ENCODE data around the gene ATRIP.

The ATRIP gene

DNA sequence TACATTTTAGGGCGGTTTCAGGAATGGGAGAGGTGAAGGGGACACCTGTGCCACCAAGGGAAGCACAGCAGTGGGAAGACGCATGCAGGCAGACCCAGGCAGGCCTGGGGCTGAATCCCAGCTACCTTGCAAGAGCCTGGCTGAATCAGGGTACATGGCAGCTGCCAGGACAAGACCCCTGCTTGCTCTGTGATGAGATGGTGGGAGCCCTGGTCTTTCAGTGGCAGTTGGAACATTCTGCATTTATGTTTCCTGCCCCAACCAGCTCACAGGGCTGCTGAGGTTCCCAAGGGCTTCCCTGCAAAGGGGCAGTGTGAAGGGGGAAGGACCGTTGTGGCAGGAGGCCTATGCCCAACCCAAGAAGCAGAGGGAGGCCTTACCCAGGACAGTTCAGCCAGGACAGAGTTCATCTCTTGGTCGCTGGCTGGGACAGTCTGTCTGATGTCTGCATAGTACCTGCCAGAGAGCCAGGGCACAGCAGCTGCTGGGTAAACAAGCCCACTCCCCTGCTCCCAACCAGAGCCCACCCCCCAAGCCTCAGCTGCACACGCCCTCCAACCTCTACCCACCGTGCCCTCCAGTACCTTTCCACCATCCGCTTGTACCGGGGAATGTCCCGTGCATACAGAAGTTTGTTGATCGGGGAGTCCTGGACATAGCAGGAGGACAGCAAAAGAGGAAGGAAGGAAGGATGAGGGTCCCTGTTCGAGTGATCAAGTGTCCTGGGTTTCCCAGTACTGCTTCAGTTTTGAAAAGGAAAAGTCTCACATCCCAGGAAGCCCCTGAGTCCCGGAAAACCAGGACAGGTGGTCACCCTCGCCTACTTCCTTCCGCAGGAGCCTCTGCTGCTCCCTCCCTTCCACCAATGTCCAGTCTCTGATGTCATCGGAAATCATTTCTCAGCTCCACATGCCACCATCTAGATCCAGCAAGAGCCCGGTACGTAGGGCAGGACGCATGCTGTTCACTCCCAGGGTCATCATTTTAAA is 39.8 kb upstream of the ATRIP start:
- TF ChIP-seq, protein P1, sequence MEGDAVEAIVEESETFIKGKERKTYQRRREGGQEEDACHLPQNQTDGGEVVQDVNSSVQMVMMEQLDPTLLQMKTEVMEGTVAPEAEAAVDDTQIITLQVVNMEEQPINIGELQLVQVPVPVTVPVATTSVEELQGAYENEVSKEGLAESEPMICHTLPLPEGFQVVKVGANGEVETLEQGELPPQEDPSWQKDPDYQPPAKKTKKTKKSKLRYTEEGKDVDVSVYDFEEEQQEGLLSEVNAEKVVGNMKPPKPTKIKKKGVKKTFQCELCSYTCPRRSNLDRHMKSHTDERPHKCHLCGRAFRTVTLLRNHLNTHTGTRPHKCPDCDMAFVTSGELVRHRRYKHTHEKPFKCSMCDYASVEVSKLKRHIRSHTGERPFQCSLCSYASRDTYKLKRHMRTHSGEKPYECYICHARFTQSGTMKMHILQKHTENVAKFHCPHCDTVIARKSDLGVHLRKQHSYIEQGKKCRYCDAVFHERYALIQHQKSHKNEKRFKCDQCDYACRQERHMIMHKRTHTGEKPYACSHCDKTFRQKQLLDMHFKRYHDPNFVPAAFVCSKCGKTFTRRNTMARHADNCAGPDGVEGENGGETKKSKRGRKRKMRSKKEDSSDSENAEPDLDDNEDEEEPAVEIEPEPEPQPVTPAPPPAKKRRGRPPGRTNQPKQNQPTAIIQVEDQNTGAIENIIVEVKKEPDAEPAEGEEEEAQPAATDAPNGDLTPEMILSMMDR (IDR thresholded peaks at IDR 0.05; ENCODE audit: low read depth, low read length, missing control alignments): no peak
- H3K4me3 ChIP-seq (replicated peaks; ENCODE audit: low read depth, low read length): no peak overlapping the region
- no peak for DNase-seq (ENCODE audit: extremely low read depth, low read depth)

GRCh38 chr3:48407542-48408099 is 38.9 kb upstream of the ATRIP start:
- TF ChIP-seq, protein P1 (IDR thresholded peaks at IDR 0.05; ENCODE audit: low read depth, low read length, missing control alignments): no peak
- DNase-seq (ENCODE audit: extremely low read depth, low read depth): no peak
- no peak overlapping the region for H3K4me3 ChIP-seq (replicated peaks; ENCODE audit: low read depth, low read length)

- TF ChIP-seq, protein P1 (IDR thresholded peaks at IDR 0.05; ENCODE audit: low read depth, low read length, missing control alignments): no peak
- DNase-seq (ENCODE audit: extremely low read depth, low read depth): no peak
These were observed 37.7 kb upstream of the ATRIP start for GRCh38 chr3:48408823-48409281.

DNA sequence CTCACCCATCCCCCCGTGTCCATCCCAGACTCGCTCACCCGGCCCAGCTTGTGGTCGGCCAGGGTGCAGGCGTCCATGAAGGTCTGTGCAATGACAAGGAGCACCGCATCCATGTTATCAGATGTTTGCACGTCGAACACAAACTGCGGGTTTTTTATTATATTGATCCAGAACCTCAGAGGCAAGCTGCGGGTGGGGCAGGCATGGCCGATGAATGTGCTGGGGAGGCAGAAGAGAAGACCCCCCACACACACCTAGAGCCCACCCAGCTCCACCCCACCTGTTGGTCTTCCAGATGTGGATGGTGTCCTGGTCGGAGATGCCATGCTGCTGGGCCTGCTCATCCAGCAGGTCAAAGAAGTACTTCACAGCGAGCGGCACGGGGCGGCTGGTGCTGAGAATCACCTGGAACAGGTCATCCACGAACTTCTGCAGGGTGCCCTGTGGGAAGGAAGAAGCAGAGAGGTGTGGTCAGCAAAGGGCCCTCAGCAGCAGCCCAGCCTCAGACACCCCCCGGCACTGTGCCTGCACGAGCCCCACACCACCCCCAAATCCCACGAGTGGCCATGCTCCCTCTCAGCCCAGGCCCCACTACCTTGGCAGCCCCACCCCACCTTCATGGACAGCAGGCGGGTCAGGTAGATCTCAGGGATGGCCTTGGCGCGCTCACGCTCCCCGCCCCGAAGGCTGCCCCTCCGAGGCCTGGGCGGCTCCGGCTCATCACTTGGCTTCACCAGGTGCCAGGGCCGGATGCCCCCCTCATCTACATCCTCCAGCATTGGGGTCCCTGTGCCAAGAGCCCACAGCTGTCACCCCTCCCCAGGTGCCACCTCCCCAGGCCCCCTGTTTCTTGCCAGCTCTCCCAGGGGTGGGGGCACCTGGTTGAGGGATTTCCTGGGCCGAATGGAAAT is 37.0 kb upstream of the ATRIP start:
- no peak for DNase-seq (ENCODE audit: extremely low read depth, low read depth)
- no peak overlapping the region for H3K4me3 ChIP-seq (replicated peaks; ENCODE audit: low read depth, low read length)
- TF ChIP-seq, protein P1 (IDR thresholded peaks at IDR 0.05; ENCODE audit: low read depth, low read length, missing control alignments): no peak

More at GRCh38 chr3:48408823-48409281, 37.7 kb upstream of the ATRIP start:
- no peak overlapping the region for H3K4me3 ChIP-seq (replicated peaks; ENCODE audit: low read depth, low read length)

DNA sequence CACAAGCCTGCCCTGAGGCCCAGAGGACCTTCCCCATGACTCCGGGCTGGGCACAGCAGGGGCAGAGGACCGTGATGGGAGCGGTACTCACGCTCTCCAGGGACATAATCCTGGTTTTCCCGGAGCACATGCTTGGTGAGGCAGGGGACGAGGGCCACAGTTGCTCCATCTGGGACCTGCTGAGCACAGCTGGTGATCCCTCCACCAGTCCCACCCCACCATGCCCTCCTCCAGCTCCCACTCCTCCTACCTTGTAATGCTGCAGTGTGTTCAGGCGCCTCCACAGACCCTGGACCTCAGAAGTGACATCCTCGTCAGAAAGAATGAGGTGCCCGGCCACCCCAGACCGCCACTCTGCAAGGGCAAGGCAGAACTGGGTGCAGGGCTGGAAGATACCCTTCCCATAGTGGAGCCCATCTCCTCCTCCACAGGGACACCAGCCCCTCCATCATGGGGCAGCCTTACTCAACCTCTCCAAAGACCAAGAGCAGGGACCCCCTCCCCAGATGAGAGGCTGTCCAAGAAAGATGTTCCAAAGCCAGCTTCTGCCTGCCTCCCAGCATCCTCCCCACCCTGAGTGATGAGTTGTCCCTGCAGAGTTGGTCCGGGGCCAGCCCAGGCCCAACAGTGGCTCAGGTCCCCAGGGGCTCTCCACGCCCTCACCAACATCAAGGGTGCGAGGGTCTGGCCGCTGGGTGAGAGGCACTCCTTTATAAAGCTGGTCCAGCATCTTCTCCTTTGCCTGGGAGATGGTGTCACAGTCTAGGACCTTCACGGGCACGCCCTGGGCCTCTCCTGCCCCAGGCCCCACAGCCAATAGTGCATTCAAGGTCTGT is 36.1 kb upstream of the ATRIP start:
- no peak for DNase-seq (ENCODE audit: extremely low read depth, low read depth)
- TF ChIP-seq, protein P1 (IDR thresholded peaks at IDR 0.05; ENCODE audit: low read depth, low read length, missing control alignments): no peak
- H3K4me3 ChIP-seq (replicated peaks; ENCODE audit: low read depth, low read length): no peak overlapping the region

Measured in HFF-Myc (cell line).